ENCODE results near the gene IRF7.
"Not testable (repeated sequence)": the region's sequence is repeated elsewhere in the genome, so short reads cannot be mapped to it uniquely, and the experiment has no call there.

The IRF7 gene

DNA sequence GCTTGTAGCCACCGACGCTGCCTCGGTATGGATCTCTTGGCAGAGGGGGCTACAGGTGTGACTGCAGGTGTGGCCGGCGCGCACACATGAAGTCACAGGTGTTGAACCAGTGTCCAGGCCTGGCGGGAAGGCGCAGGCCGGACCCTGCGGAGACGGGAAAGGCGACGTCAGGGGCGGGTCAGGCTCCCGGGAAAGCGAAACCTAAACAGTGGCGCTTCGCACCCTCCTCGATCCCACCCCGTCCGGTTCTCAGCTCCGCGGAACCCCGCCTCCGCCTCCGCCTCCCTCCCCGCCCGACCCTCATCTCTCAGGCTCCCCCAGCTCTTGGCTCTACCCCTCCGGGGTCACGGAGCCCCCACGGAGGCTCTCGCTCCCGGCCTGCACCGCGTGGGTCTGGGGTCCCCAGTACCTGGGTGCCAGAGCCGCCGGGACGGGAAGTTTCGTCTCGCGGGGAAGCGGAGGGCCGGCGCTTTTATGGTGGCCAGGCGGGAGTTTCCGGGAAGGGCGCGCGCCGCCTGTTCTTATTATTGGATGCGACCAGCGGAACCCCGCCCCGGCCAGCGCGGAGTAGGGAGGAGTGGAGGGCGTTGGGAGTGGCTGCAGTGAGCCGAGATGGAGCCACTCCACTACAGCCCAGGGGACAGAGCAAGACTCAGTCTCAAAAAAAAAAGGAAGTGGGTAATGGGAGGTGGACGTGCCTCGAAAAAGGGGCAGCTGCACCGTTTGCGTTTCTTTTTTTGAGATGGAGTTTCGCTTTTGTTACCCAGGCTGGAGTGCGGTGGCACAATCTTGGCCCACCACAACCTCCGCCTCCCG, at the start of gene IRF7:
Gene IRF7 (minus strand): TSS at position 447 of the 816 bp plus-strand sequence. CDS start 586 bp downstream, outside the sequence.
- H3K4me3 Mint-ChIP-seq: peak within 1 kb of the TSS; percentile 89
- peaks cover 11% of the 10 kb centered on the region for H3K27me3 Mint-ChIP-seq
- CTCF ChIA-PET: interaction anchor here (0.8 kb wide), 1 partner anchor 61 kb away, joined by 3 read pairs; no protein-coding TSS in a partner anchor
- peak; percentile 94 for DNase-seq
- H3K36me3 Mint-ChIP-seq: peaks cover 12% of the 10 kb centered on the region
- peak within 1 kb of the TSS; percentile 96 for H3K27ac Mint-ChIP-seq
- peaks cover 24% of the 10 kb centered on the region for H3K4me1 Mint-ChIP-seq
- no peaks in the 10 kb centered on the region for H3K9me3 Mint-ChIP-seq

DNA sequence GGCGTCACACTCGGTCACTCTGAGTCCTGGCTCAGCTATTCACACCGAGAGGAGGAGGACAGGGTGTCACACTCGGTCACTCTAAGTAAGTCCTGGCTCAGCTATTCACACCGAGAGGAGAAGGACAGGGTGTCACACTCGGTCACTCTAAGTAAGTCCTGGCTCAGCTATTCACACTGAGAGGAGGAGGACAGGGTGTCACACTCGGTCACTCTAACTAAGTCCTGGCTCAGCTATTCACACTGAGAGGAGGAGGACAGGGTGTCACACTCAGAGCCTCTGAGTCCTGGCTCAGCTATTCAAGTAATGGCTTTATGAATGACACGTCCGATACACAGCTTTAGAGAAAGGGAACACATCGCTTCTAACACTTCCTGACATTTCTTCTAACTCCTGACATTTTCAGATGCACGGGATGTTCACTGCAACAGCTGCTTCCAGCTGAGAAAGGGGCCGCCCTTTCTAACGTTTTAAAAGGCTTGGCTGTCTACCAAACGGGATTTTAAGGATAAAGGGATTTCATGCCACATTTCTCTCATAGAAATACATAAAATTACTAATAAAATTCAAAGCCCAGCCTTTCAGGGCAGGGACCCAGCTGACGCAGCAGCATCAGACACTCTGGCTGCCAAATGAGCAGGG, 49.4 kb upstream of the IRF7 start:
- no peaks in the 10 kb centered on the region for H3K4me1 Mint-ChIP-seq
- peaks cover 25% of the 10 kb centered on the region for H3K36me3 Mint-ChIP-seq
- H3K9me3 Mint-ChIP-seq: no peaks in the 10 kb centered on the region
- no peak for DNase-seq
- H3K4me3 Mint-ChIP-seq: no peak overlapping the region
- CTCF ChIA-PET: interaction anchor here (1.1 kb wide), 1 partner anchor 13 kb away, joined by 3 read pairs; no protein-coding TSS in a partner anchor
- no peak overlapping the region for H3K27ac Mint-ChIP-seq
- no peaks in the 10 kb centered on the region for H3K27me3 Mint-ChIP-seq

DNA sequence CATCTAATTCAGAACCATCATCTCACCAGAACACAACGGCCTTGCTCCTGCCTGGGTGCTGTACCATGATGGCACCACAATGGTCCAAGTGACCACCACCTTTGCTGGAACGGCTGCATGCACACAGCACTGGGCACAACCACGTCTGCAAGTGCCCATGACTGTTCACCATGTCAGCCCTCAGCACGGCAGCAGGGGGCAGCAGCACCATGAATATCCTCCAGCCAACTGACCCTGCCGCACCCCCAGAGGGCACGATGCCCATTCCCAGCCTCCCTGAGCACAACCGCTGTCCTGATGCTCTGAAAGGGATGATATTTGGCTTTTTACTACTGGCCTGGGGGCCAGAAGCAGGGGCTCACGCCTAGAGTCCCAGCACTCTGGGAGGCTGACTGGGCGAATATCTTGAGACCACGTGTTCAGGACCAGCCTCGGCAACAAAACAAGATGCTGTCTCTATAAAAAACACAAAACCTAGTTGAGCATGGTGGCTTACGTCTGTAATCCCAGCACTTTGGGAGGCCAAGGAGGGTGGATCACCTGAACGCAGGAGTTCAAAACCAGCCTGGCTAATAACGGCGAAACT, 47.0 kb upstream of the IRF7 start:
- DNase-seq: peak; percentile 65
- no peaks in the 10 kb centered on the region for H3K9me3 Mint-ChIP-seq
- H3K36me3 Mint-ChIP-seq: peaks cover 24% of the 10 kb centered on the region
- no peak overlapping the region for H3K4me3 Mint-ChIP-seq
- CTCF ChIA-PET: interaction anchor here (0.6 to 2.0 kb wide), 4 partner anchors 16 to 61 kb away, joined by 3 to 13 read pairs (median 4); no protein-coding TSS in a partner anchor
- no peaks in the 10 kb centered on the region for H3K27me3 Mint-ChIP-seq
- H3K27ac Mint-ChIP-seq: no peak overlapping the region
- H3K4me1 Mint-ChIP-seq: no peaks in the 10 kb centered on the region

DNA sequence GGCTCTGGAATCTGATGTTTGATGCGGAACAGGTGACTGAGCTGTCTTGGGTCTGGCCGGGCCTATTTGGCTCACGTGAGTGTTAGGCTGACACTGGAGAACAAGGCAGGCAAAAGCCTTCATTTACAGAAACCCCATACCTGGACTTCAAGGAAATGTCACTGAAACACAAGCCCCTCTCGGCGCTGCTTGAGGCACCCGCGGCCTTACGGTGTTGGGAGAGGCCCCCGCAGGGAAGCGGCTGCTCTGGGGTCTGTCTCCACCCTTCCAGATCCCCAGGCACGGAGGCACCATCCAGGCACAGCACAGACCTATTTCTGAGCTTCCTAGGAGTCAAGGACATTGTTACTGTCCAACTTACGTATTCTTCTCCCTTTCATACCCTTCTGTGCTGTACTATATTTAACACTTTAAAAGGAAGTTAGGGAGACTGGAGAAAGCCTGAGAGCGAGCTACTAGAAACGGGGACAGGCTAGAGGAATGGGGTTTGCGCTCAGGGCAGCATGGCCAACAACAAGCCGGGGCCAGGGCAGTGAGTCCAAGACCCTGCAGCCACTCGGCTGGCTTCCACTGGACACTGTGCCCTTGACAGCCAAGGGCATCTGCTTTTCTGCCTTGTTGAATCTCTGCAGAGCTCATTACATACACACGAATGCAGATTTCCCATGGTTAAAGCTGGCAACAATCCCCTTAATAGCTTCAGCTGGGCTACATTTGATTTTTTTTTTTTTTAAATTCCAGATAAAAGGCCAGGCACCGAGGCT, 45.1 kb upstream of the IRF7 start:
- CTCF ChIA-PET: interaction anchor here (0.6 to 2.0 kb wide), 4 partner anchors 30 to 592 kb away, joined by 3 to 13 read pairs (median 6); no protein-coding TSS in a partner anchor

DNA sequence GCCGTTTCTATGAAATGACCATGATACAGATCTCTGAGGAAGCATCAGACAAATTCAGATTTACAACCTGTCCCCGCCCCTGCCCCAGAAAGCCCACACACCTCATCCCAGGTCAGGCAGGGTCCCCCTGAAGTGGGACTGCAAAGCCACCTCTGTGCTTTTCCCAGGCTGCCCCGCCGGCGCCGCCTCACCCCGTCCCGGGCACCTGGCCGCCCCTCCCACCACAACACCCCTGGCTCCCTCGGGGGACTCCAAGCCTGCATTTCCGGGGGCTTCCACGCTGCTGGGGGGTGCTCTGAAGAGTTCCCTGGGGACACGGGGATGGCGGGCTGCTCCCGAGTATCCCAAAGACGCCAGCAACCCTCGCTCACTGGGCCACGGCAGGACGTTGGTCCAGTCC, 44.5 kb upstream of the IRF7 start:
- no peak for DNase-seq
- H3K4me3 Mint-ChIP-seq: no peak overlapping the region
- H3K27ac Mint-ChIP-seq: no peak overlapping the region
- H3K36me3 Mint-ChIP-seq: peaks cover 12% of the 10 kb centered on the region
- no peaks in the 10 kb centered on the region for H3K9me3 Mint-ChIP-seq
- no peaks in the 10 kb centered on the region for H3K27me3 Mint-ChIP-seq
- CTCF ChIA-PET: interaction anchor here (1.4 kb wide), 1 partner anchor 31 kb away, joined by 7 read pairs; no protein-coding TSS in a partner anchor
- no peaks in the 10 kb centered on the region for H3K4me1 Mint-ChIP-seq

More for the DNA sequence above, 45.1 kb upstream of the IRF7 start:
- Mint-ChIP-seq H3K9me3 (no peaks in the 10 kb centered on the region), H3K4me3 (no peak overlapping the region), H3K36me3 (peaks cover 18% of the 10 kb centered on the region), H3K27ac (no peak overlapping the region), H3K27me3 (no peaks in the 10 kb centered on the region), H3K4me1 (no peaks in the 10 kb centered on the region)
- no peak for DNase-seq

DNA sequence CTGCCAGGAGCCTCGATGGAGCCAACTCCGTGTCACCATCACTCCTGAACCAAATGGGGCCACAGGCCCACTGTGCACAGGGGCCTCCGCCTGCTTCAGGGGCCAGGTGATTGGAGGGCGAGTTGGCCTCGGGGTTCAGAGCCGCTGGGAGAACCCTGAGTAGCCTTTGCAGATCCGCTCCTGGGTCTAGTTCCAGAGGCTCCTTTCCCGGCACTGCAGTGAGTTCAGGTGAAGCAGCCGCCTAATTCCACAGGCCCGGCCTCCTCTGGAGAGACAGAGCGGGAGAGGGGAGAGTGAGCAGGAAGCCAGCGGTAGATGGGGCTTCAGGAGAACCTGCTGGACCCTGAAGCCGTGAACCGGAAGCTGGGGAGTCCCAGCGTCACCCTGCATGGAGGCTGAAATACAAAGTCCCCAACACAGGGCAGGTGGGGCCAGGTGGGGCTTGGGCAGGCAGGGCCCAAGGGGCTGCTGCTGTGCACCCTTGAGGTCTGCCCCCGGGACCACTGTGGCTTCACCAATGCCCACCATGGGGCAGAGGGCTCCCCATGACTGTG, 43.9 kb upstream of the IRF7 start:
- H3K4me3 Mint-ChIP-seq: no peak overlapping the region
- no peaks in the 10 kb centered on the region for H3K27me3 Mint-ChIP-seq
- no peak for DNase-seq
- H3K4me1 Mint-ChIP-seq: no peaks in the 10 kb centered on the region
- CTCF ChIA-PET: no interaction called here
- H3K27ac Mint-ChIP-seq: peak overlapping the region; percentile 37
- H3K36me3 Mint-ChIP-seq: peaks cover 12% of the 10 kb centered on the region
- no peaks in the 10 kb centered on the region for H3K9me3 Mint-ChIP-seq

DNA sequence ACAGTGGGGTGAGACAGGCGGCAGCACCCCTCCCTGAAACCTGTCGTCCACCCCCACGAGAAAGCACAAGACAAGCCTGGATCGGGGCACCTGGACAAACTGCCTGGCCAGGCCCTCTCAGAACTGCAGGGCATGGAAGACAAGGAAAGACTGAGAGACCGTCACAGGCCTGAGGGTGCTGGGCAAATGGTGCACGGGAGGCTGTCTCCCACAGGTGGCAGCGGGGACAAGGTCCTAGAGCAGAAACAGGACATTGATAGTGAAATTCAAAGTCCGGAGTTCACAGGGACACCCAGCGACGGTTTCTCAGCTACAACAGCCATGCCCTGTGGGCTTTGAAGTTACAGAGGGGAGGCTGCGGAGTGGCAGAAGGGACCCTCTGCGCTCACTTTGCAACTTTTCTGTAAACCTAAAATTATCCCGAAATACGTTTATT, 42.0 kb upstream of the IRF7 start:
- peaks cover 9% of the 10 kb centered on the region for H3K36me3 Mint-ChIP-seq
- no peaks in the 10 kb centered on the region for H3K9me3 Mint-ChIP-seq
- H3K27me3 Mint-ChIP-seq: no peaks in the 10 kb centered on the region
- DNase-seq: no peak
- H3K27ac Mint-ChIP-seq: no peak overlapping the region
- CTCF ChIA-PET: interaction anchor here (0.6 kb wide), 1 partner anchor 151 kb away, joined by 3 read pairs; no protein-coding TSS in a partner anchor
- no peaks in the 10 kb centered on the region for H3K4me1 Mint-ChIP-seq
- no peak overlapping the region for H3K4me3 Mint-ChIP-seq

DNA sequence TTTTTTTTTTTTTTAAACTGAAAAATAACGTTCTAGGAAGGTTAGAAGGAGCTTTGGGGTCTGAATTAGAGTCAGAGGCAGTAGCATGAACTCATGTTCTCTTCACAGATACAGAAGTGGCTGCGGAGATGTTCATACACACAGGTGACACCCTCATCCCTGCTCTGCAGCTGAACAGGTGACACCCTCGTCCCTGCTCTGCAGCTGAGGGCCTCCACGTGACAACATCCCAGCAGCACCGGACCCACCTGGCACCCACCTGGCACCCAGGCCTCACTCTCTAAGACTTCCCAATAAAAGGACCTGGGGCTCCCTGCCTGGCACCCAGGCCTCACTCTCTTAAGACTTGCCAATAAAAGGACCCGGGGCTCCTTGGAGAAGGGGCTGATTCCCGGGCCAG, 41.1 kb upstream of the IRF7 start:
- CTCF ChIA-PET: interaction anchor here (1.1 kb wide), 1 partner anchor 66 kb away, joined by 3 read pairs; no protein-coding TSS in a partner anchor
- Mint-ChIP-seq H3K27ac (no peak overlapping the region), H3K9me3 (no peaks in the 10 kb centered on the region), H3K4me3 (no peak overlapping the region), H3K36me3 (peaks cover 7% of the 10 kb centered on the region), H3K4me1 (no peaks in the 10 kb centered on the region), H3K27me3 (no peaks in the 10 kb centered on the region)
- DNase-seq: no peak

DNA sequence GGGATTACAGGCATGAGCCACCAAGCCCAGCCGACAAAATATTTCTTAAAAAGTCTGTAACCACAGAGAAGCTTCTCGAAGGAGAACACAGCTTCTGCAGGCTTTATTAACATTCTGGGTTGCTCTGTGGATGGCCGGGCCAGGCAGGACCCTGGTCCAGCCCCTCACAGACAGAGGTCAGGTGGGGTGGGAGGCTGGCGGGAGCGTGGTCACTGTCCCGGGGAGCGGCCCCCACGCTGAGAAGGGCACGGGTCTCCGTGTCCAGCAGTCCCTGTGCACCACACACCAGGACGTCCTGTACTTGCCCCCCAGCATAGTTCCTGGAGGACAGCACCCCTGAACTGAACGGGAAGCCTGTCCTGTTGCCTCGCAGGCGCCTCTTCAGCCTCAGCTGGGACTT, 40.7 kb upstream of the IRF7 start:
- H3K27ac Mint-ChIP-seq: no peak overlapping the region
- no peaks in the 10 kb centered on the region for H3K27me3 Mint-ChIP-seq
- no peak for DNase-seq
- no peaks in the 10 kb centered on the region for H3K4me1 Mint-ChIP-seq
- H3K9me3 Mint-ChIP-seq: no peaks in the 10 kb centered on the region
- H3K4me3 Mint-ChIP-seq: no peak overlapping the region
- H3K36me3 Mint-ChIP-seq: peaks cover 6% of the 10 kb centered on the region
- CTCF ChIA-PET: interaction anchor here (1.1 kb wide), 1 partner anchor 66 kb away, joined by 3 read pairs; no protein-coding TSS in a partner anchor

DNA sequence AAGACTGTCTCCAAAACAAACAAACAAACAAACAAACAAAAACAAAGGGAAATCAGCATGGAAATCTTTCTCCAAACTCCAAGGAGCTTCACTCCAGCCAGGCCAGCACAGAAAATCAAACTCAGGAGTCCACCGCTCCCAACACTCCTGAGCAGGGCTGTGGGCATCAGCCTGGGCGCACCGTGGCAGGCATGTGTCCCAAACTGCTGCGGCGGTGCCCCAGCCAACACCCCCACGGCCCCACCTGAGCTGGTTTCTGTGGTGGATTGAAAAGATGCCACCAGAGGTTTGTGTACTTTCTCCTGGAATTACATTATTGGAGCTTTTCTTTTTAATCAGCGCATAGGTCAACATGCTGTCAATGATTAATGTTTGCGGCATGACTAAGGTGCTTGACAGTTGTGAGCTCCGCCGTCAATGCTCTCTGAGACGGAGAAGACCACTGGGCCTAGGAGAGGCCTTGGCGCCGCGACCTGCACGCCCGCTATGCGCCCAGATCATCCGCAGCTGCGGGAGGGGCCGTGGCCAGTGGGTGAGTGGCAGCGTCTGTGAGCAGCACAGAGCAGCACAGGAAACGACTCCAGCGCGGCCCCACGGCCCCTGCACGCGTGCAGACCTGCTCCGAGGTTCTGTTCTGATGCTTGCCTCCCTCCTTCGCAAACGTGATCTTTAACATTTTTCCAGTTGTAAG, 39.4 kb upstream of the IRF7 start:
- Mint-ChIP-seq H3K36me3 (peaks cover 10% of the 10 kb centered on the region), H3K27me3 (no peaks in the 10 kb centered on the region), H3K4me3 (no peak overlapping the region), H3K4me1 (no peaks in the 10 kb centered on the region), H3K27ac (no peak overlapping the region), H3K9me3 (no peaks in the 10 kb centered on the region)
- CTCF ChIA-PET: no interaction called here
- DNase-seq: no peak

DNA sequence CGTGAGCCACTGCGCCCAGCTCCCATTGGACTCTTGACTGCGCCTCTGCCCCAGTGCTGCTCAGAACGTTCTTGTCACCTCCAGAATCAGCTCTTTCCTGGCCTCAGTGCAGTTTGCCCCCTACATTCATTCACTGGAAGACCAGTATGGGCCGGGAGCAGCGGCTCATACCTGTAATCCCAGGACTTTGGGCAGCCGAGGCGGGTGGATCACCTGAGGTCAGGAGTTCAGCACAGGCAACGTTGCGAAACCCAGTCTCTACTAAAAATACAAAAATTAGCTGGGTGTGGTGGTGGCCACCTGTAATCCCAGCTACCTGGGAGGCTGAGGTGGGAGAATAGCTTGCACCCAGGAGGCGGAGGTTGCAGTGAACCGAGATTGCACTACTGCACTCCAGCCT, 38.7 kb upstream of the IRF7 start:
- H3K9me3 Mint-ChIP-seq, H3K27me3 Mint-ChIP-seq, H3K36me3 Mint-ChIP-seq, H3K4me1 Mint-ChIP-seq, H3K27ac Mint-ChIP-seq, H3K4me3 Mint-ChIP-seq, DNase-seq: not testable (repeated sequence)
- CTCF ChIA-PET: interaction anchor here (0.7 kb wide), 1 partner anchor 911 kb away, joined by 3 read pairs; no protein-coding TSS in a partner anchor

DNA sequence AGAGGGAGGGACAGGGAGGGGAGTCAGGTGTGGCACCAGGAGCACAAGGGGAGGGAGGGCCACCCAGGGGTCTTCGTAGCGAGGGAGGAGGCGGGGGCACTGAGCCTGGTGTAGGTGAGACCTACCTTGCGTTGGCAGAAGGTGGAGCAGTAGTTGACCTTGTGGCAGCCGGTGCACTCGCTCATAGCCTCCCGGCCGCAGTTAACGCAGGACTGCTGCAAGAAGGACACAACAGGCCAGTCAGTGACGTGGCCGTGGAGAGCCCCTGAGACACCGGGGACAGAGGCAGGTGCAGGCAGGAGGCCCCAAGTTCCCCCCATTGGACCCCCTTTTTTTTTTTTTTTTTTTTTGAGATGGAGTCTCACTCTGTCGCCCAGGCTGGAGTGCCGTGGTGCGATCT, 38.1 kb upstream of the IRF7 start:
- no peak overlapping the region for H3K4me3 Mint-ChIP-seq
- peaks cover 9% of the 10 kb centered on the region for H3K36me3 Mint-ChIP-seq
- CTCF ChIA-PET: interaction anchor here (0.7 kb wide), 1 partner anchor 911 kb away, joined by 3 read pairs; no protein-coding TSS in a partner anchor
- no peaks in the 10 kb centered on the region for H3K27me3 Mint-ChIP-seq
- no peaks in the 10 kb centered on the region for H3K4me1 Mint-ChIP-seq
- H3K9me3 Mint-ChIP-seq: no peaks in the 10 kb centered on the region
- DNase-seq: no peak
- no peak overlapping the region for H3K27ac Mint-ChIP-seq

DNA sequence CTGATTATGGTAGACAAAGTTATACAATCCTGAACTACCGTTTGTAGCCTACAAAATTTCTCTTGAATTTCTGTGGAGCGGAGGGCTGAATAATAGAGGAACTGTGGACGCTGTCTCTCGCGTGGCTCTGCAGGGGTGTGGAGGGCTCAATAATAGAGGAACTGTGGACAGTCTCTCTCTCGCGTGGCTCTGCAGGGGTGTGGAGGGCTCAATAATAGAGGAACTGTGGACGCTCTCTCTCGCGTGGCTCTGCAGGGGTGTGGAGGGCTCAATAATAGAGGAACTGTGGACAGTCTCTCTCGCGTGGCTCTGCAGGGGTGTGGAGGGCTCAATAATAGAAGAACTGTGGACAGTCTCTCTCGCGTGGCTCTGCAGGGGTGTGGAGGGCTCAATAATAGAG, 37.4 kb upstream of the IRF7 start:
- H3K4me3 Mint-ChIP-seq, H3K36me3 Mint-ChIP-seq, H3K27ac Mint-ChIP-seq, CTCF ChIA-PET, H3K9me3 Mint-ChIP-seq, DNase-seq, H3K27me3 Mint-ChIP-seq, H3K4me1 Mint-ChIP-seq: not testable (repeated sequence)

Measured in activated naive CD4-positive, alpha-beta T cell treated with anti-CD3 and anti-CD28 coated beads, Interleukin-2, amount 10 ng/mL, durations not matched to agents 7 days and 5 days (primary cell).